Upper lobe of right lung (tissue), 1 donor: ENCODE data around the gene ASPDH. TPM values are rescaled to one million over a fixed set of nuclear protein-coding genes. Genes with fewer than 3 reads are reported as not detected.
A peak's percentile ranks its signal among the peaks of the same experiment; 100 is the strongest.

ENCODE experiments used
- ATAC-seq: fragments of 200-7000 bp; cut with Tn5 transposase; one replicate; pipeline ENCODE4 v1.9.1; 2020; ENCODE audit warnings: mild to moderate bottlenecking, moderate library complexity
- DNase-seq: peaks from one replicate; pipeline ENCODE4 v3.0.0-alpha.2; 2020
- H3K27ac ChIP-seq: fragments of 200-600 bp; one replicate; pipeline ENCODE4 v1.8.0; 2022
- H3K27me3 ChIP-seq: fragments of 200-600 bp; one replicate; pipeline ENCODE4 v1.8.0; 2022; ENCODE audit warnings: mild to moderate bottlenecking
- H3K36me3 ChIP-seq: fragments of 200-600 bp; one replicate; pipeline ENCODE4 v1.8.0; 2022
- H3K4me1 ChIP-seq: fragments of 200-600 bp; one replicate; pipeline ENCODE4 v1.8.0; 2022
- H3K4me3 ChIP-seq: fragments of 200-600 bp; one replicate; pipeline ENCODE4 v1.8.0; 2022; ENCODE audit warnings: mild to moderate bottlenecking
- H3K9me3 ChIP-seq: fragments of 200-600 bp; one replicate; pipeline ENCODE4 v1.8.0; 2022
- CTCF ChIP-seq: fragments of 200-600 bp; IDR thresholded peaks from one replicate; pipeline ENCODE4 v1.8.0; 2022; ENCODE audit warnings: antibody characterized with exemption
- intact Hi-C: fragments of 100-400 bp; cut with DNase I; formaldehyde crosslinking; loops from one replicate; pipeline ENCODE4 v1.11.0; 2022
- total RNA-seq: library from RNA; stranded (reverse); fragmentation: NEBNext Ultra II Directional; extraction: Animal tissue kit (Norgen Biotek cat#: 25700); gene quantifications from one replicate; pipeline ENCODE4 v1.2.1, GENCODE V29; 2021
- donor health status: DM: no; HTN: yes; CAD: no; lungs with severe emphysema.

Gene ASPDH
- total RNA-seq, 1 donor from 2014 or later: not detected

GRCh38 chr19:50478901-50479715 is 34.6 kb downstream of the ASPDH start:
- Histone ChIP-seq H3K4me3 (no peak overlapping the region), H3K9me3 (no peaks in the 10 kb centered on the region), H3K27ac (no peak overlapping the region), H3K27me3 (no peaks in the 10 kb centered on the region), H3K36me3 (peaks cover 50% of the 10 kb centered on the region), H3K4me1 (peaks cover 16% of the 10 kb centered on the region)
- ATAC-seq (no peak), DNase-seq (peak; percentile 63)
- peak; percentile 26 for TF ChIP-seq CTCF
- intact Hi-C loops: no loop called here

DNA sequence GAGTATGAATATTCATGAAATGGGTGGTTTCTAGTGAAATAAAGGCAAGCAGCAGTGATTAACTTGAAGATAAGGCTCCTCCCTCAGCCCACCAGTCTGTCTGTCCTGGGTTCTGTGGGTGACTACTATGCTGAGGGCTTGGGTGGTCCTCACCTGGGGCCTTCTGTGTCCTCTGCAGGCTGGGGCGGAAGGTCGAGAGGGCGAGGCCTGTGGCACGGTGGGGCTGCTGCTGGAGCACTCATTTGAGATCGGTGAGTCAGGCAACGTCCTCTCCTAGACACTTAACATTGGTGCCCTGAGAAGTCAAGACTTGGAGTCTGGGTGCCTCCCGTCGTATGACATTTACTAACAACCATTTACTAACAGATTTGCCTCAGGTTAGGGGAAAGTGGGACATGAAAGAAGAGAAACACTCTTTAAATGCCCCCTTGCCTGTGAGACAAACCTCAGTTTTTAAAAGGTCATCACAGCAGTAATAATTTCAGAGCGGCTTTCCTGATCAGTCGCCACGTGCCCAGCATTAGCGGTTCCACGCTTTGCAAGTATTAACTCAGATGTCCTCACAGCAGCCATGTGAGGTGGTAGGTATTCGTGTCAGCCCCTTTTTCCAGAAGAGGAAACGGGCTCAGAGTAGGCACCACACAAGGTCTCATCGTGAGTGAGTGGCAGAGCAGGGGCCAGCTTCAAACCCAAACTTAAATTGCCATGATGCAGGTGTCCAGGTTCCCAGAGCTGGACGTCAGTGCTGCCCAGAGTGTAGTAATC is 35.8 kb downstream of the ASPDH start:
- intact Hi-C loops: no loop called here
- no peaks in the 10 kb centered on the region for H3K27me3 ChIP-seq

DNA sequence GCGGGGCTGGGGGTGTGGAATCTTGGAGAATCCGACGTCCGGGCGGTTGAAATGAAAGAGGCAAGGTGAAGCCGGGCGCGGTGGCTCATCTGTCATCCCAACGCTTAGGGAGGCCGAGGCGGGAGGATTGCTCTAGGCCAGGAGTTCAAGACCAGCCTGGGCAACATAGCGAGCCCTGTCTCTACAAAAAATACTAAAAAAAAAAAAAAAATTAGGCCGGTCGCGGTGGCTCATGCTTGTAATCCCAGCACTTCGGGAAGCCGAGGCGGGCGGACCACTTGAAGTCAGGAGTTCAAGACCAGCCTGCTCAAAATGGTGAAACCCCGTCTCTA is 36.8 kb downstream of the ASPDH start:
- no peaks in the 10 kb centered on the region for H3K27me3 ChIP-seq
- ATAC-seq (no peak), DNase-seq (no peak)
- peak overlapping the region; percentile 98 for H3K4me3 ChIP-seq
- H3K4me1 ChIP-seq: peaks cover 16% of the 10 kb centered on the region
- no peaks in the 10 kb centered on the region for H3K9me3 ChIP-seq
- TF ChIP-seq CTCF: no peak
- H3K36me3 ChIP-seq: peaks cover 31% of the 10 kb centered on the region
- intact Hi-C loops: no loop called here
- H3K27ac ChIP-seq: peak overlapping the region; percentile 86

More for the DNA sequence above, 35.8 kb downstream of the ASPDH start:
- no peak for TF ChIP-seq CTCF
- Histone ChIP-seq H3K27ac (no peak overlapping the region), H3K4me3 (peak overlapping the region; percentile 98), H3K36me3 (peaks cover 39% of the 10 kb centered on the region), H3K9me3 (no peaks in the 10 kb centered on the region), H3K4me1 (peaks cover 16% of the 10 kb centered on the region)
- ATAC-seq: no peak
- DNase-seq: peak; percentile 32

GRCh38 chr19:50476224-50476906 is 37.3 kb downstream of the ASPDH start, which contains the start of the genes EMC10 and GARIN5A:
Gene EMC10 (plus strand): TSS chr19:50476507. CDS start chr19:50476545, 38 bp downstream.
Gene GARIN5A (minus strand): TSS chr19:50476848. CDS start chr19:50476388, 460 bp downstream.
- TF ChIP-seq CTCF: no peak
- DNase-seq (peak; percentile 97), ATAC-seq (peak; percentile 96)
- Histone ChIP-seq H3K27me3 (no peaks in the 10 kb centered on the region), H3K4me3 (peak within 1 kb of the TSS; percentile 98), H3K4me1 (peaks cover 16% of the 10 kb centered on the region), H3K36me3 (peaks cover 26% of the 10 kb centered on the region), H3K9me3 (no peaks in the 10 kb centered on the region), H3K27ac (peak within 1 kb of the TSS; percentile 86)
- intact Hi-C loops: no loop called here

GRCh38 chr19:50475736-50476223 is 37.9 kb downstream of the ASPDH start:
- no peaks in the 10 kb centered on the region for H3K27me3 ChIP-seq
- ATAC-seq: no peak
- no peaks in the 10 kb centered on the region for H3K9me3 ChIP-seq
- peaks cover 20% of the 10 kb centered on the region for H3K36me3 ChIP-seq
- no peak for DNase-seq
- TF ChIP-seq CTCF: no peak
- H3K27ac ChIP-seq: no peak overlapping the region
- peak overlapping the region; percentile 98 for H3K4me3 ChIP-seq
- H3K4me1 ChIP-seq: peaks cover 16% of the 10 kb centered on the region
- intact Hi-C loops: no loop called here
